ENCODE results near the gene AGPAT2. TPM values are rescaled to one million over a fixed set of nuclear protein-coding genes. Genes with fewer than 3 reads are reported as not detected.
A peak's percentile ranks its signal among the peaks of the same experiment; 100 is the strongest.

The AGPAT2 gene
- total RNA-seq, 1 donor = 29.0 TPM

DNA sequence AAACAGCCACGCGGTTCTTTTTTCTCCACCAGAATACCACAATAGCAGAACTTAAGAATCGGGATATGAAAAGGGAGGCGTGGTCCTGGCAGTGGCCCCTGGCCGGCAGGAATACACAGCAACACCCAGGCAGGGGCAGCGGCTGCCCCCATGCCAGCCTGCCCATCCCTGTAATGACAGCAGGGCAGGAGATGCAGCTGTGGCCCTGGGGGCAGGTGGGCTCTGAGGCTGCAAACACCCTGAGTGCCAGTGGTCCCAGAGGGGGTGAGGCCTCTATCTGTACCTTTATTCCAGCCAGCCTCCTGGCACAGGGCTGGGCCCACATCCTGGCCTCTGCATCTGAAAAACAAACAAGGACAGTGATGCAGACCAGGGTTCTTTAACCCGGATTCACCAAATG, 37.5 kb upstream of the AGPAT2 start:
- no peak for DNase-seq (ENCODE audit: low read depth)
- H3K4me3 ChIP-seq (ENCODE audit: low read depth, low read length) = no peak overlapping the region
- TF ChIP-seq, protein P1, sequence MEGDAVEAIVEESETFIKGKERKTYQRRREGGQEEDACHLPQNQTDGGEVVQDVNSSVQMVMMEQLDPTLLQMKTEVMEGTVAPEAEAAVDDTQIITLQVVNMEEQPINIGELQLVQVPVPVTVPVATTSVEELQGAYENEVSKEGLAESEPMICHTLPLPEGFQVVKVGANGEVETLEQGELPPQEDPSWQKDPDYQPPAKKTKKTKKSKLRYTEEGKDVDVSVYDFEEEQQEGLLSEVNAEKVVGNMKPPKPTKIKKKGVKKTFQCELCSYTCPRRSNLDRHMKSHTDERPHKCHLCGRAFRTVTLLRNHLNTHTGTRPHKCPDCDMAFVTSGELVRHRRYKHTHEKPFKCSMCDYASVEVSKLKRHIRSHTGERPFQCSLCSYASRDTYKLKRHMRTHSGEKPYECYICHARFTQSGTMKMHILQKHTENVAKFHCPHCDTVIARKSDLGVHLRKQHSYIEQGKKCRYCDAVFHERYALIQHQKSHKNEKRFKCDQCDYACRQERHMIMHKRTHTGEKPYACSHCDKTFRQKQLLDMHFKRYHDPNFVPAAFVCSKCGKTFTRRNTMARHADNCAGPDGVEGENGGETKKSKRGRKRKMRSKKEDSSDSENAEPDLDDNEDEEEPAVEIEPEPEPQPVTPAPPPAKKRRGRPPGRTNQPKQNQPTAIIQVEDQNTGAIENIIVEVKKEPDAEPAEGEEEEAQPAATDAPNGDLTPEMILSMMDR (IDR thresholded peaks at IDR 0.05; ENCODE audit: insufficient read depth, low read length) = no peak

GRCh38 chr9:136723989-136724388, 36.7 kb upstream of the AGPAT2 start:
- DNase-seq (ENCODE audit: low read depth) = no peak
- TF ChIP-seq, protein P1 (IDR thresholded peaks at IDR 0.05; ENCODE audit: insufficient read depth, low read length) = no peak

DNA sequence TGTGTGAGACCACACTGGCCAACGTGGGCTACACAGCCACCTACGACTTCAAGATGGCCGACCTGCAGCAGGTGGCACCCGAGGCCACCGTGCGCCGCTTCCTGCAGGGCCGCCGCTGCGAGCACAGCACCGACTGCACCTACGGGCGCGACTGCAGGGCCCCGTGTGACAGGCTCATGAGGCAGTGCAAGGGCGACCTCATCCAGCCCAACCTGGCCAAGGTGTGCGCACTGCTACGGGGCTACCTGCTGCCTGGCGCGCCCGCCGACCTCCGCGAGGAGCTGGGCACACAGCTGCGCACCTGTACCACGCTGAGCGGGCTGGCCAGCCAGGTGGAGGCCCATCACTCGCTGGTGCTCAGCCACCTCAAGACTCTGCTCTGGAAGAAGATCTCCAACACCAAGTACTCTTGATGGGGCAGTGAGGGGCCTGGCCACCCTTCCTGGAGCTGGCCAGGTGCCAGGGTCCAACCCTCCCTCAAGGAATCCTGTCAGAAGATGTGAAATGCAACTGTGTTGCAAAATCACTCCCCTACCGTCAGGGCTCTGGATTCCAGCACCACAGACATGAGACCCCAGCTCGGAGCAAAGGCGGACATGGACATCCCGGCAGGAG, 36.2 kb upstream of the AGPAT2 start:
- no peak overlapping the region for H3K4me3 ChIP-seq (ENCODE audit: low read depth, low read length)
- no peak for DNase-seq (ENCODE audit: low read depth)
- TF ChIP-seq, protein P1 (IDR thresholded peaks at IDR 0.05; ENCODE audit: insufficient read depth, low read length) = no peak

More at GRCh38 chr9:136723989-136724388, 36.7 kb upstream of the AGPAT2 start:
- no peak overlapping the region for H3K4me3 ChIP-seq (ENCODE audit: low read depth, low read length)

GRCh38 chr9:136722969-136723356, 35.7 kb upstream of the AGPAT2 start:
- no peak for DNase-seq (ENCODE audit: low read depth)
- TF ChIP-seq, protein P1 (IDR thresholded peaks at IDR 0.05; ENCODE audit: insufficient read depth, low read length) = no peak
- no peak overlapping the region for H3K4me3 ChIP-seq (ENCODE audit: low read depth, low read length)

GRCh38 chr9:136722093-136722968, 35.1 kb upstream of the AGPAT2 start:
- DNase-seq (ENCODE audit: low read depth) = no peak
- no peak overlapping the region for H3K4me3 ChIP-seq (ENCODE audit: low read depth, low read length)
- TF ChIP-seq, protein P1 (IDR thresholded peaks at IDR 0.05; ENCODE audit: insufficient read depth, low read length) = no peak

- peak; percentile 66 for DNase-seq (ENCODE audit: low read depth)
- TF ChIP-seq, protein P1 (IDR thresholded peaks at IDR 0.05; ENCODE audit: insufficient read depth, low read length) = no peak
- H3K4me3 ChIP-seq (ENCODE audit: low read depth, low read length) = no peak overlapping the region
These were observed 34.3 kb upstream of the AGPAT2 start for GRCh38 chr9:136721339-136722092.

Measured in fibroblast of the aortic adventitia (primary cell).